ENCODE measurements around the gene TOGARAM2.
"Not testable (repeated sequence)": the region's sequence is repeated elsewhere in the genome, so short reads cannot be mapped to it uniquely, and the experiment has no call there.

Gene TOGARAM2

DNA sequence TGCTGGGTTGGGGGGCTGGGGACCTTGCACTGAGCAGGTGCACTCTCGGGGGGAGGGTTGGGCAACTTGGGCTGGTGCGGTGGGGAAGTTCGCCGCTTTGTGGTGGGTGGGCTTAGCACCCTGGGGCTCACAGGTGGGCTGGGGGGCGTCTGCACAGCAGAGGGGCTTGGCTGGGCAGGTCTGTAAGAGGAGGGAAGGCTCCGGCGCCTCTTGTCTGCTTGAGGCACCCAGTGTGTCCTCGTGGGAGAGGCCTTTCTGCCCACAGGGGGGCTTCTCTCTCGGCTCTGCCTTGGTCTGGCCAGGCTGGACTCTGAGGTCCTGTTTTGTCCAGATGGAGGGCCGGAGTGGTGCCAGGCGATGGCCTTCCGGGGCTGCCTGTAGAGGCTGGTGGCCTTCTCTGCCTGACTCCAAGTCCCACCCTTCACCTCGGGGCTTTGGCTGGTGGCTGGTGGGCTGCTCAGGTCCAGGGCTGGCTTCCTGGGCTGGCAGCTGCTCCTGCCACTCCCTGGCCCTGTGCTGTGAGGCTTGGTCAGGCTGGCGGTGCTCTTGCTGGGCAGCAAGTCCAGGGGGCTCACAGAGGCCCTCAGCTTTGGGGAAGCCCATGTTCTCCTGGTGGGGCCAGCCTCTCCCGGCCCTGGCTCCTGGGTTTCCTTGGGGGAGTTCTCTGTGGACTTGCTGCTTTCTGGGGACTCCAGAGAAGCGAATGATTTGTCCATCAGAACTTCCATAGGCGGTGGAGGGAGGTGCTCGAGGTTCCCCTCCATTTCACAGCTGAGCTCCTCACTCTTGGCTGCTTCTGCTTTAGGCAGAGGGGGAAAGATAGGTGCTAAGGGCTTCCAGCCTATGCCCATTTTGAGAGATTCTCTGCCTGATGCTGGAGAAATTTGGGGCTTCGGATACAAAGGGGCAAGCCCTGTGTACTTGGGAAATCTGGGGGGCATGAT is 90.2 kb downstream of the TOGARAM2 start:
- Mint-ChIP-seq H3K4me1 (ENCODE audit: low read depth) (no peaks in the 10 kb centered on the region), H3K9me3 (no peaks in the 10 kb centered on the region), H3K4me3 (no peak overlapping the region), H3K36me3 (ENCODE audit: low read depth) (no peaks in the 10 kb centered on the region), H3K27me3 (no peaks in the 10 kb centered on the region), H3K27ac (peak overlapping the region; percentile 49)

DNA sequence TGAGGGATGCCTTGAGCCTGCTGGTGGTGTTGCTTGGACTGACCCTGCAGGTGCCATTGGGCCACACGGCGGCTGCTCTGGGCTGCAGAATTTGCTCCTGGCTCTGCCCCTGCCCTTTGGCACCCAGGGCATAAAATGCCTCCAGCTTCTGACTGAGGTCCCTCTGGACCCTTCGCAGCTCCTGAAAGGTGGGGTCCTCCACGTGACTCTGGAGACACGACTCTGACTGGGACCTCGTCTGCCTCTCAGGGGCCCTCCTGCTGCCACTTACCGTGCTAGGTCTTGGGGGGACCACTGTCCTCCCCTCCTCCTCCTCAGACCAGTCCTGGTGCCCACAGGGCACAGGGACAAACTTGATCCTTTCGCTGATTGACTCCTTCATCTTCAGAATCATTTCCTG is 91.2 kb downstream of the TOGARAM2 start:
- Mint-ChIP-seq H3K4me3 (no peak overlapping the region), H3K27ac (no peak overlapping the region), H3K9me3 (no peaks in the 10 kb centered on the region), H3K4me1 (ENCODE audit: low read depth) (no peaks in the 10 kb centered on the region), H3K36me3 (ENCODE audit: low read depth) (no peaks in the 10 kb centered on the region), H3K27me3 (no peaks in the 10 kb centered on the region)

DNA sequence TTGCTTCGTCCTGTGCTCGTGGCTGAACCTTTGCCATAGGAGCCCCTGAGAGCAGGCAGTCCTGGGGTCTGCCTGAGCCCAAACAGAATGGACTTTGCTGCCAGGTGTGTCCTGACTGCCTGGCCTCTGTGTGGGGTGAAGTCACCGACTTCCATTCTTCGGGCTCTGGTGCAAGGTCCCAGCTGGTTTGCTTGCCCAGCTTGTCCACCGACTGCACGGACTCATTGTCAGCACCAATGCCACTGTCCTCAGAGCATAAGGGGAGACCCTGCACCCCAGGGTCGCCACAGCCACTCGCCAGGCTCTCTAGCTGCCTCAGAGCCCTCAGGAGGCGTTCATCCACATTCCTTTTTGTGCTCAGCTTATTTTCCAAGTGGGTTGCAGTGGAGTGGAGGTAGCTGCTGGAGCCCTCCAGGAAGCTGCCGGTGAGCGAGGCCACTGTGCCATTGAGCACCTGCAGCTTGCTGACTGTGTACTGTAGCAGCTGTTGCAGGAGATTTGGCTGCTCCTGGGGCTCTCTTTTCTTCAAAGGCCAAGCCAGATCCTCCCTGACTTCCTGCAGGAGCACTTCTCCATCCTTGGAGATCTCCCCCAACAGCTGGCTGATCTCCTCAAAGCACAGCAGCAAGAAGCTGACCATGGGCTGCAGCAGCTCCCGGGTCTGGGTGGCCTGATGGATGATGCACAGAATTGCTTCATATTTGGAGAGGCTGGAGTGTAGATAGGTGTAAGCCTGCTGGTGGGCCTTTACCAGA is 92.0 kb downstream of the TOGARAM2 start:
- no peak overlapping the region for H3K27ac Mint-ChIP-seq
- H3K36me3 Mint-ChIP-seq (ENCODE audit: low read depth) = no peaks in the 10 kb centered on the region
- no peaks in the 10 kb centered on the region for H3K9me3 Mint-ChIP-seq

DNA sequence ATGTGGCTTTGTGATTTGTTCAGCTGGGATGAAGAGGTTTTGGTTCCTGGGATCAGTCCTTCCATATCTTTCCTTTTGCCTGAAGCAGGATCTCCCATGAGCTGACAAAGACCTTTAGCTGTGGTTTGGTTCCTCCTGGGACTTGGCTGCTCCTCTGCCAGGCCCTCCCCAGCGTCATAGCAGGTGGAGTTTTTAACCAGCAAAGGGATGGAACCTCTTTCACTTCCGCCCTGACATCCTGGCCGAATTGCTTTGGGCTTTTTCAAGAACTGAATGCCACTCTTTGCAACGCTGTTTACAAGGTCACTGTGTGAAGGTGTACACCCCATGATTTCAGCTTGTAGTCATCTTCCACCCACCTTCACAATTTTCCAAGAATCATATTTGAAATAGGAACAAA is 92.8 kb downstream of the TOGARAM2 start:
- Mint-ChIP-seq H3K4me1 (ENCODE audit: low read depth) (no peaks in the 10 kb centered on the region), H3K27me3 (no peaks in the 10 kb centered on the region), H3K4me3 (no peak overlapping the region), H3K27ac (no peak overlapping the region), H3K36me3 (ENCODE audit: low read depth) (no peaks in the 10 kb centered on the region), H3K9me3 (no peaks in the 10 kb centered on the region)

More for the DNA sequence above, 92.0 kb downstream of the TOGARAM2 start:
- Mint-ChIP-seq H3K4me3 (no peak overlapping the region), H3K4me1 (ENCODE audit: low read depth) (no peaks in the 10 kb centered on the region), H3K27me3 (no peaks in the 10 kb centered on the region)

DNA sequence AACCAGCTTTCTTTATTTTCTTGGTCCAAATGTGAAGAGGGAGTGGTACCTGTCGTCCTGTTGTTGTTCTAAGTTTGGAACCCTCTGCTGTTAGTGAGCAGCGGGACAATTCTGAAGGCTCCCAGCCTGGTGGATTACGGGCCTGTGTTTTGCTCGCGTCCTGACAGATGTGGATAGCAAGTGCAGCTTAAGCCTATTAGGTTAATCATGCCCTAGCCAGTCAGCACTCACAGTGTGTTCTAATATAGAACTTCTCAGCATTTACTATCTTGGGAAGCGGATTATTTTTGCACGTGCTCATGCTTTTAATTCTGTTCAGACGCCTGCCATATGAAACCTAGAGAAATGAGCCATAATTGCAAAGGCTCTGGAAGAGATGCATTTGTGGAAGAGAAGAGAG is 93.3 kb downstream of the TOGARAM2 start, which contains the start of gene PCARE:
Gene PCARE (minus strand): TSS at position 113 of the 400 bp plus-strand sequence. CDS start 262 bp downstream, outside the sequence.
- no peaks in the 10 kb centered on the region for H3K9me3 Mint-ChIP-seq

DNA sequence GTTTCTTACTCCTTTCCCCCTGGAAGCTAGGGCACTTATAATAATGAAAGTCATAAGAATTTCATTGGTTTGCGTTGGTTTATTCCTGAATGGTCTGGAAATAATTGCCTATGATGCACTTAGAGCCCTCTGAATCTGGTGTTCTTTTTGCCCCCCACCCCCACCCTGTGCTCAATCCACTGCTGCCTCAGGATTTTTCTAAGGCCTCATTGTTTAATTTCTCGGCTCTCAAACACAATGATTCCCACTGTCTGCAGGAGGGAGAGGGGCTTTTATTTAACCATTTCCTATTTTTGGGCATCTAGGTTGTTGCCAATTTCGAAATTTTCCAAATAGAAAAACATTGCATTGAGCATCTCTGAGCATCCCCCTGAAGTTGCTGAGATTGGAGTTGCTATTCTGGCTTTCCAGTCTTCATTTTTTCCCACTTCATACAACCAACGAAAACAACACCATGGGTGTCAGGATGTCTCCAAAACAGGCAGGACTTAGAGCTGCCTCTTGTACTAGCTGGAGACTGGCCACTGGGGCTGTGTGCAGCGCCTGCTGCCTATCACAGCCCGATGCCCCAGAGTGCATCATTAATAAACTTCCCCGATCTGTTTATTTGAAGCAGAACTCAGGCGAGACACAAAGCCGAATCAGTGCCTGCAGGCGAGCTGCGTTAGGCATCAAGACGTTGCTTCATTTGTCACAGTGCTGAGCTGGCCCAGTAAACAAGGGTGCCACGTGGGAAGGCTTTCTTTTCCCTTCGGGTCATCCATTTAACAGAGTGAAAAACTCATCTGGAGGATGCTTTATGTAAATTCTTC is 95.0 kb downstream of the TOGARAM2 start:
- Mint-ChIP-seq H3K4me1 (ENCODE audit: low read depth) (no peaks in the 10 kb centered on the region), H3K36me3 (ENCODE audit: low read depth) (no peaks in the 10 kb centered on the region), H3K27me3 (no peaks in the 10 kb centered on the region), H3K9me3 (no peaks in the 10 kb centered on the region), H3K27ac (no peak overlapping the region), H3K4me3 (no peak overlapping the region)

More for the DNA sequence above, 93.3 kb downstream of the TOGARAM2 start, which contains the start of gene PCARE:
- Mint-ChIP-seq H3K27me3 (no peaks in the 10 kb centered on the region), H3K36me3 (ENCODE audit: low read depth) (no peaks in the 10 kb centered on the region), H3K4me3 (no peak within 1 kb of the TSS), H3K27ac (no peak within 1 kb of the TSS), H3K4me1 (ENCODE audit: low read depth) (no peaks in the 10 kb centered on the region)

DNA sequence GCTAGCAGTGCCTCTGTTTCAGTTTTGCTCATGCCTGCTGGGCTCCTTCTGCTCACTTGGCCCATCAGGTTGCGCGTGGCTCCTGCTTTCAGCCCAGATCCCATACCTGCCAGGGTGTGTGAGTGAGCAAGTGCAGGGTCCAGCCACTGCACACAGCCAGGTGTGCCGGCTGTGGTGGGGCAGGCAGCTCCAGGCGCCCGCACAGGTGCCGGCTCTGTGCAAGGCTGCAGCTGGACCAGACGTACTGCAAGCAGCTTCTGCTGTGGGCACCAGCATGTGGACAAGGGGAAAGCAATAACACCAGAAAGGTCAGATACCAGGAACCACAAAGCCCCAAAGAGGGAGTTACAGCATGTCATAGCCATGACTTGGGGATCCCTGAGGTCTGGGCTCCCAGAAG is 98.8 kb downstream of the TOGARAM2 start:
- no peaks in the 10 kb centered on the region for H3K36me3 Mint-ChIP-seq (ENCODE audit: low read depth)
- no peak overlapping the region for H3K27ac Mint-ChIP-seq
- no peaks in the 10 kb centered on the region for H3K27me3 Mint-ChIP-seq
- no peaks in the 10 kb centered on the region for H3K4me1 Mint-ChIP-seq (ENCODE audit: low read depth)
- H3K4me3 Mint-ChIP-seq = no peak overlapping the region
- no peaks in the 10 kb centered on the region for H3K9me3 Mint-ChIP-seq

DNA sequence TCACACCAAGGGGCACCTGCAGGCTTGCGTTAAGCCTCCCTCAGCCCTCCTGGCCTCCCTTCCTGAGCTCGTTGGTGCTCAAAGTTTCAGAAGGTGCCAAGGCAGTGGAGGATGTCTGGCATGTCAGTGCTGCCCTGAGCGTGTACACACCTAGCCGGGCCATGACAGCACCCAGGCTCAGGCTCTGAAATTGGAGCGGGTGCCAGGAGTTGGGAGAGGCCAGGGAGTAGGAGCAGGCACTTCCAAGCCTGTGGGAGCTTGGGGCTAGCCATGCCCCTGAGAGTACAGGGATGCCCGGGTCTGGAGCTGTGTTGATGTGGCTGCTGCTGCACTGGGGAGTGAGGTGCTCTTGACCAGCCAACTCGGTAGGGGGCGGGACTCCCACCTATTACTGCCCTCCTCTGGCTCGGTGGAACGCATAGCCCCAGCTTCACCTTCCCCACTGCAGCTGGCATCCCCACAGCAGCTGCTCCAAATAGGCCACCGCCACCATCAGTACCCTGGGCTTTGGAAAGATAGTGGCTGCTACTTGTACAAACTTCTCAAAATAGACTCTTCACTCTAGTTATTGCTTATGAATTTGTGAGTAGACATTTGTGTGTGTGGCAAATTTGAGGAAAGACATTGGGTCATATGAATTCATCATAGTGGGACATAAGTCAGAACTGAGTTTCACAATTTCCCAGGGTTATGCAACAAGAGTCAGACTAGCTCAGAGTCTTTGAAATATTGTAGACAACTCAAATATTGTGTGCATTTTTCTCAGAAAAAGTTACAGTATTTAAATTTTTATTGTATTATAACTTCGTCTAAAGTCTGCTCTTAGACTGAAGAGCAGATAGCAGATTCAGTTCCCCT is 100.0 kb downstream of the TOGARAM2 start:
- Mint-ChIP-seq H3K4me3 (no peak overlapping the region), H3K4me1 (ENCODE audit: low read depth) (no peaks in the 10 kb centered on the region), H3K9me3 (no peaks in the 10 kb centered on the region)

DNA sequence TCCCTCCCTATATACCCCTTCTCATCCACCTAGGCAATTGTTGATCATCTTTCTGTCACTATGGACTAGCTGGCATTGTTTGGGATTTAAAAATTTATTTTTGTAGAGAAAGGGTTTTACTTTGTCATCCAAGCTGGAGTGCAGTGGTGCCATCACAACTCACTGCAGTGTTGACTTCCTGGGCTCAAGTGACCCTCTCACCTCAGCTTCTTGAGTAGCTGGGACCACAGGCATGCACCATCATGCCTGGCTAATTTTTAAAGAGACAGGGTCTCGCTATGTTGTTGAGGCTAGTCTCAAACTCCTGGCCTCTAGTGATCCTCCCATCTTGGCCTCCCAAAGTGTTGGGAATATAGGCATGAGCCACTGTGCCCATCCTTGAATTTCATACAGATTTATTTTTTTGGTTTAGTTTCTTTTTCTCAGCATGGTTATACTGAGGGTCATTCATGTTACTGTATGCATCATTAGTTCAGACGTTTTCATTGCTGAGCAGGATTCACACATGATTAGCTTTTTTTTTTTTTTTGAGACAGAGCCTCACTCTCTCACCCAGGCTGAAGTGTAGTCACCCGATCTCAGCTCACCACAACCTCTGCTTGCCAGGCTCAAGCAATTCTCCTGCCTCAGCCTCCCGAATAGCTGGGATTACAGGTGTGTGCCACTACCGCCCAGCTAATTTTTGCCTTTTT is 101.9 kb downstream of the TOGARAM2 start:
- Mint-ChIP-seq H3K27ac (no peak overlapping the region), H3K4me3 (no peak overlapping the region), H3K27me3 (no peaks in the 10 kb centered on the region), H3K4me1 (ENCODE audit: low read depth) (no peaks in the 10 kb centered on the region), H3K36me3 (ENCODE audit: low read depth) (no peaks in the 10 kb centered on the region), H3K9me3 (no peaks in the 10 kb centered on the region)

More for the DNA sequence above, 100.0 kb downstream of the TOGARAM2 start:
- Mint-ChIP-seq H3K27ac (no peak overlapping the region), H3K27me3 (no peaks in the 10 kb centered on the region), H3K36me3 (ENCODE audit: low read depth) (no peaks in the 10 kb centered on the region)

DNA sequence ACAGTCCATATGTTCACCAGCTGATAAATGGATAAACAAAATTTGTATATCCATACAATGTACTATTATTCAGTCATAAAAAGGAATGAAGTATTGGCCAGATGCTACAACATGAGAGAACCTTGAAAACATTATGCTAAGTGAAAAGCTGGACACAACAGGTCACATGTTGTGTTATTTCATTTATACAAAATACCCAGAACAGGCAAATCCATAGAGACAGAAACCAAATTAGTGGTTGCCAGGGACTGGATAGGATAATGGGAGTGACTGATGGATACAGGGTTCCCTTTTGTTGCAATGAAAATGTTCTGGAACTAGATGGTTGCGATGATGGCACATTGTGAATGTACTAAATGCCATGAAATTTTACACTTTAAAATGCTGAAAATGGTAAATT is 103.5 kb downstream of the TOGARAM2 start:
- H3K4me3 Mint-ChIP-seq = no peak overlapping the region
- peaks cover 10% of the 10 kb centered on the region for H3K27me3 Mint-ChIP-seq
- no peaks in the 10 kb centered on the region for H3K36me3 Mint-ChIP-seq (ENCODE audit: low read depth)
- H3K9me3 Mint-ChIP-seq = no peaks in the 10 kb centered on the region
- H3K4me1 Mint-ChIP-seq (ENCODE audit: low read depth) = no peaks in the 10 kb centered on the region
- no peak overlapping the region for H3K27ac Mint-ChIP-seq

DNA sequence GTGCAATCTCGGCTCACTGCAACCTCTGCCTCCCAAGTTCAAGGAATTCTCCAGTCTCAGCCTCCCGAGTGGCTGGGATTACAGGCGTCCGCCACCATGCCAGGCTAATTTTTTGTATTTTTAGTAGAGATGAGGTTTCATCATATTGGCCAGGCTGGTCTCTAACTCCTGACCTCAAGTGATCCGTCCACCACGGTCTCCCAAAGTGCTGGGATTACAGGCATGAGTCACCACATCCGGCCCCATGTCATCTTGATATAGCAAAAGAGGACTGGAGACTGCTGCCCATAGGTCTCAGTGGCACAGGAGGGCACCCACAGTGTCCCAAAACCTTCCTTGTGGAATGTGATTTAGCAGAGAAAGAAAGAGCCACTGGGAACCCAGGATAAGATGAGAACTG is 109.2 kb downstream of the TOGARAM2 start:
- not testable (repeated sequence) for H3K36me3 Mint-ChIP-seq (ENCODE audit: low read depth); H3K4me1 Mint-ChIP-seq (ENCODE audit: low read depth); H3K4me3 Mint-ChIP-seq; H3K9me3 Mint-ChIP-seq; H3K27ac Mint-ChIP-seq
- peaks cover 17% of the 10 kb centered on the region for H3K27me3 Mint-ChIP-seq

DNA sequence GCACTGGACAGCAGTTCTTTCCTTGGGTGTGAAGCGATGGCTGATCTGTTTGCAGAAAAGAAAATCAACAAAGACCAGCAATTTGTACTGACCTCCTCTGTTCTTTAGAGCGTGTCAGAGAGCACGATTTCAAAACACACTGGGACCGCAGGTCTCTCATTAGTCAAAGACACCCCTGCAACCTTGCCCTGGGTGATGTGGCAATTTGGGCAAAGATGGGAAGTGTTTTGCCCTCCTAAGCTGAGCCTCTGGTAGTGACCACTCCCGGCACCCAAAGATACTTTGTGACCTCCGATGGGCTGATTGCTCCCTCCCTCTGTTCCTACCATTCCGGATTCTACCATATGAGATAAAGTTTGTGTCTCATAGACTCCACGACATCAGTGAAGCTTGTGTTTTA is 115.9 kb downstream of the TOGARAM2 start:
- Mint-ChIP-seq H3K4me3 (no peak overlapping the region), H3K36me3 (ENCODE audit: low read depth) (no peaks in the 10 kb centered on the region), H3K4me1 (ENCODE audit: low read depth) (no peaks in the 10 kb centered on the region), H3K9me3 (no peaks in the 10 kb centered on the region), H3K27ac (no peak overlapping the region), H3K27me3 (no peaks in the 10 kb centered on the region)

DNA sequence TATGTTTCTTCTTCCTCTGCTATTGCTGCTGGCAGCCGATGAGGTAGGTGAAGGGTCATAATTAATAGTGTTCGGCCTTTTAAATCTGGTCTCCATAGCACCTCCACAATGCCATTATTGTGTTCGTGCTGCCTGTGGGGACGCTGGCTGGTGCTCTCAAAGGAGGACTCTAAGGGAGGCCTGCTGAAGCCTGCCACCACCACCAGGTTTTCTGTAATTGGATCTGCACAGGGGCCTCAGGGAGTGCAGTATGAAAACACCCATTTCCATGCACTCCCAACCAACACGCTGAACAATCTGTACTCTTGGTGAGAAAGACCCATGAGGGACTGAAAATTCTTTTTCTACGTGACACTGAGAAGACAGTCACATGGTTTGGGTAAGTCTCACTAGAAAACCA is 116.5 kb downstream of the TOGARAM2 start:
- Mint-ChIP-seq H3K4me3 (no peak overlapping the region), H3K27me3 (no peaks in the 10 kb centered on the region), H3K4me1 (ENCODE audit: low read depth) (no peaks in the 10 kb centered on the region), H3K9me3 (no peaks in the 10 kb centered on the region), H3K27ac (no peak overlapping the region), H3K36me3 (ENCODE audit: low read depth) (no peaks in the 10 kb centered on the region)
